GM19324 (cell line): ENCODE measurements around the gene SOX11.

ENCODE experiments used
- ATAC-seq: cut with Tn5 transposase; IDR thresholded peaks from one replicate; pipeline ENCODE4 v1.9.1; 2021; ENCODE audit warnings: mild to moderate bottlenecking, moderate library complexity; ENCODE audit not compliant: unreplicated experiment, low FRiP score

SOX11 gene

GRCh38 chr2:5722236-5722635, 30.1 kb downstream of the SOX11 start:
- ATAC-seq, result no peak

GRCh38 chr2:5723791-5724735, 31.9 kb downstream of the SOX11 start:
- ATAC-seq, result no peak

- ATAC-seq, result no peak
These were observed 32.9 kb downstream of the SOX11 start for GRCh38 chr2:5725072-5725471.

- no peak for ATAC-seq
These were observed 33.7 kb downstream of the SOX11 start for GRCh38 chr2:5725794-5726463.

GRCh38 chr2:5727235-5727634, 35.1 kb downstream of the SOX11 start:
- ATAC-seq, result no peak

GRCh38 chr2:5729416-5729815, 37.2 kb downstream of the SOX11 start:
- no peak for ATAC-seq

- no peak for ATAC-seq
These were observed 38.2 kb downstream of the SOX11 start for GRCh38 chr2:5730386-5730785.

- ATAC-seq, result no peak
These were observed 42.8 kb downstream of the SOX11 start for GRCh38 chr2:5734859-5735520.

- no peak for ATAC-seq
These were observed 43.3 kb downstream of the SOX11 start for GRCh38 chr2:5735521-5735861.

- ATAC-seq, result no peak
These were observed 43.9 kb downstream of the SOX11 start for GRCh38 chr2:5736050-5736449.

- ATAC-seq, result no peak
These were observed 44.7 kb downstream of the SOX11 start for GRCh38 chr2:5736886-5737285.

GRCh38 chr2:5740053-5740452, 47.9 kb downstream of the SOX11 start:
- ATAC-seq, result no peak

GRCh38 chr2:5740817-5741216, 48.6 kb downstream of the SOX11 start:
- no peak for ATAC-seq

- ATAC-seq, result no peak
These were observed 49.1 kb downstream of the SOX11 start for GRCh38 chr2:5741242-5741641.

GRCh38 chr2:5742126-5742525, 49.9 kb downstream of the SOX11 start:
- ATAC-seq, result no peak

GRCh38 chr2:5748391-5748790, 56.2 kb downstream of the SOX11 start:
- no peak for ATAC-seq

GRCh38 chr2:5748946-5749345, 56.8 kb downstream of the SOX11 start:
- ATAC-seq, result no peak

- no peak for ATAC-seq
These were observed 57.2 kb downstream of the SOX11 start for GRCh38 chr2:5749347-5749746.
